ACC112 (cell line): ENCODE results near the gene PTPN11.

Source experiments
- H2AFZ ChIP-seq: fragments of 200-600 bp; sonication (generic); one replicate; pipeline ENCODE4 v1.6.0; 2017; ENCODE audit warnings: antibody characterized with exemption, low read length; ENCODE audit not compliant: unreplicated experiment
- H3K27ac ChIP-seq: fragments of 200-600 bp; sonication (generic); 2 replicates; pipeline ENCODE4 v1.5.1; 2014; ENCODE audit warnings: low read depth, mild to moderate bottlenecking, antibody characterized with exemption, low read length, moderate library complexity
- H3K27me3 ChIP-seq: fragments of 200-600 bp; sonication (generic); 2 replicates; pipeline ENCODE4 v1.6.1; 2014; ENCODE audit warnings: mild to moderate bottlenecking, antibody characterized with exemption, low read length, moderate library complexity, mixed read lengths; ENCODE audit not compliant: insufficient read depth
- H3K36me3 ChIP-seq: fragments of 200-600 bp; sonication (generic); 2 replicates; pipeline ENCODE4 v1.6.1; 2016; ENCODE audit warnings: mild to moderate bottlenecking, antibody characterized with exemption, low read length, moderate library complexity, mixed read lengths; ENCODE audit not compliant: insufficient read depth
- H3K4me1 ChIP-seq: fragments of 200-600 bp; sonication (generic); one replicate; pipeline ENCODE4 v1.6.1; 2016; ENCODE audit warnings: low read length, mixed read lengths; ENCODE audit not compliant: insufficient read depth, unreplicated experiment, control insufficient read depth
- H3K4me3 ChIP-seq: fragments of 200-600 bp; sonication (generic); 2 replicates; pipeline ENCODE4 v1.5.1; 2014; ENCODE audit warnings: mild to moderate bottlenecking, low read depth, low read length
- H3K79me2 ChIP-seq: fragments of 200-600 bp; sonication (generic); one replicate; pipeline ENCODE4 v1.6.0; 2016; ENCODE audit warnings: low read length; ENCODE audit not compliant: control insufficient read depth, unreplicated experiment, insufficient read depth

PTPN11 gene

GRCh38 chr12:112418608-112419296, at the start of gene PTPN11:
Gene PTPN11, plus strand, starts transcription at chr12:112418947. Its CDS starts 165 bp downstream, at chr12:112419112.
- H3K27ac ChIP-seq = peak within 1 kb of the TSS; percentile 87
- H3K27me3 ChIP-seq = no peaks in the 10 kb centered on the region
- peaks cover 44% of the 10 kb centered on the region for H3K79me2 ChIP-seq
- no peaks in the 10 kb centered on the region for H3K36me3 ChIP-seq
- peak within 1 kb of the TSS; percentile 100 for H3K4me3 ChIP-seq
- peak within 1 kb of the TSS; percentile 100 for H2AFZ ChIP-seq
- peaks cover 23% of the 10 kb centered on the region for H3K4me1 ChIP-seq

- Histone ChIP-seq H2AFZ (no peak overlapping the region), H3K27ac (no peak overlapping the region), H3K36me3 (no peaks in the 10 kb centered on the region), H3K79me2 (peaks cover 37% of the 10 kb centered on the region), H3K4me1 (peaks cover 8% of the 10 kb centered on the region), H3K4me3 (no peak overlapping the region), H3K27me3 (no peaks in the 10 kb centered on the region)
Measured at GRCh38 chr12:112370199-112370598, 48.5 kb upstream of the PTPN11 start.

- H3K79me2 ChIP-seq = peaks cover 36% of the 10 kb centered on the region
- H2AFZ ChIP-seq = no peak overlapping the region
- no peaks in the 10 kb centered on the region for H3K27me3 ChIP-seq
- peaks cover 8% of the 10 kb centered on the region for H3K4me1 ChIP-seq
- H3K4me3 ChIP-seq = no peak overlapping the region
- H3K27ac ChIP-seq = no peak overlapping the region
- H3K36me3 ChIP-seq = no peaks in the 10 kb centered on the region
Measured at GRCh38 chr12:112370868-112371510, 47.8 kb upstream of the PTPN11 start.

GRCh38 chr12:112374166-112374740, 44.5 kb upstream of the PTPN11 start:
- Histone ChIP-seq H3K27me3 (no peaks in the 10 kb centered on the region), H3K79me2 (peaks cover 45% of the 10 kb centered on the region), H3K36me3 (no peaks in the 10 kb centered on the region), H3K4me1 (peaks cover 8% of the 10 kb centered on the region), H3K27ac (no peak overlapping the region), H2AFZ (no peak overlapping the region), H3K4me3 (no peak overlapping the region)

GRCh38 chr12:112375105-112375504, 43.6 kb upstream of the PTPN11 start:
- Histone ChIP-seq H3K4me1 (peaks cover 6% of the 10 kb centered on the region), H3K36me3 (no peaks in the 10 kb centered on the region), H3K27ac (no peak overlapping the region), H2AFZ (no peak overlapping the region), H3K79me2 (peaks cover 43% of the 10 kb centered on the region), H3K4me3 (no peak overlapping the region), H3K27me3 (no peaks in the 10 kb centered on the region)

- Histone ChIP-seq H3K4me1 (no peaks in the 10 kb centered on the region), H3K27me3 (no peaks in the 10 kb centered on the region), H2AFZ (peak overlapping the region; percentile 65), H3K79me2 (peaks cover 36% of the 10 kb centered on the region), H3K36me3 (no peaks in the 10 kb centered on the region), H3K4me3 (peak overlapping the region; percentile 90), H3K27ac (no peak overlapping the region)
Measured at GRCh38 chr12:112380663-112381405, 37.9 kb upstream of the PTPN11 start.

- H3K4me1 ChIP-seq = no peaks in the 10 kb centered on the region
- no peaks in the 10 kb centered on the region for H3K27me3 ChIP-seq
- peak overlapping the region; percentile 65 for H2AFZ ChIP-seq
- peaks cover 35% of the 10 kb centered on the region for H3K79me2 ChIP-seq
- peak overlapping the region; percentile 20; the same call in 1 of the 2 replicates for H3K27ac ChIP-seq
- peak overlapping the region; percentile 90 for H3K4me3 ChIP-seq
- no peaks in the 10 kb centered on the region for H3K36me3 ChIP-seq
Measured at GRCh38 chr12:112381406-112381882, 37.3 kb upstream of the PTPN11 start.

- Histone ChIP-seq H3K4me1 (peaks cover 3% of the 10 kb centered on the region), H3K4me3 (peak within 1 kb of the TSS; percentile 90), H3K36me3 (no peaks in the 10 kb centered on the region), H3K27me3 (no peaks in the 10 kb centered on the region), H3K27ac (peak within 1 kb of the TSS; percentile 20; the same call in 1 of the 2 replicates), H2AFZ (peak within 1 kb of the TSS; percentile 94), H3K79me2 (peaks cover 30% of the 10 kb centered on the region)
Measured at GRCh38 chr12:112381883-112382796, 36.6 kb upstream of the PTPN11 start, which contains the start of gene HECTD4. Gene HECTD4, minus strand, starts transcription at chr12:112382431. Its CDS starts 303 bp downstream, at chr12:112382128.

- Histone ChIP-seq H3K27ac (no peak overlapping the region), H3K27me3 (no peaks in the 10 kb centered on the region), H3K36me3 (no peaks in the 10 kb centered on the region), H3K4me3 (peak overlapping the region; percentile 90), H3K79me2 (peaks cover 29% of the 10 kb centered on the region), H3K4me1 (peaks cover 4% of the 10 kb centered on the region), H2AFZ (peak overlapping the region; percentile 94)
Measured at GRCh38 chr12:112382866-112383265, 35.9 kb upstream of the PTPN11 start.
